SIG-M5 treated with dmso at 0.1 percent for 504 hours (cell line): Measurements from ENCODE around the gene SYMPK.

Source experiments
- DNase-seq: peaks from one replicate; lab custom pipeline; 2025; ENCODE audit not compliant: unreplicated experiment; lab: John Stamatoyannopoulos, UW

Gene SYMPK

DNA sequence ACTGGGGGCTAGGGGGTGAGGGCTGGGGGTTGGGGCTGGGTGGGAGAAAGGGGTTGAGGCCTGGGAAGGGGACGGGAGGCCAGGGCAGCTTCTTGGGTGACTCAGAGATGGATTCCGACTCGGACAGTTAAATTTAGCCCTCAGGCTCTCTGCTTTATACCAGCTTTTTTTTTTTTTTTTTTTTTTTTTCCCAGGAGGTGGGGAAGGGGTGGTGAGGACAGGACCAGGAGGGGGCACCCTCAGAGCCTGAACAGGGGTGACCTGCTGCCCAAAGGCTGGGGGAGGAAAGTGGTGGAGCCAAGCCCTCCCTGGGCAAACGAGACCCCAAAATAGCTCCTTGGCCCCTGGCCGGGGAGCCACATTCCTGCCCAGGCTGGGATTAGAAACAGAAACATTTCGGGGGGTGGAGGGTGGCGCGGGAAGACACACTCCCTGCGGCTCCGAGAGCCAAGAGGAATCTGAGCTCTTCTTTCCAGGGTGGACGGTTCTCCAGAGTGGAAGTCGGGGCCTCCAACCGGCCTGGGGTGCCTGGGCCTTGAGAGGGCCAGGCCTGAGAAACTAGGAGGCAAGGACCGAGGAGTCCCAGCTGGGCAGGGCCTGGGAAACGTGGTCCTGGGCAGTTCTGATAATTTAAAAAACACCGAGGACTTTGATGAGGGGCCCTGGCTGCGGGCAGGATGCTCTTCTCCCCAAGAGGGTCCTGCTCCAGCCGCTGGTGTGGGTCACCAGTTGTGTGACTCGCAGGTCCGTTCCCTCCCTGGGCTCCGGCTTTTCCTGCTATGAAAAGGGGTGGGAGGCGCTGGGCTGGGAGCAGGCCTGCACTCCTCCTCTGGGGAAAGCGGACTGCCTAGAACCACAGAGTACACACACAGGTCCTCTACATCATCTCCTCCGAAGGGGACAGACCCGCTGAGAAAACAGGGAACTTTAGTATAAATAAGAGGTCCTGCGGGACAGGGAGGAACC is 79.8 kb downstream of the SYMPK start:
- DNase-seq, result no peak

GRCh38 chr19:45782162-45782691 is 80.7 kb downstream of the SYMPK start, which contains the start of gene DMPK:
TSS of gene DMPK (minus strand) at chr19:45782490. CDS start at chr19:45782352, 138 bp downstream.
- no peak for DNase-seq

GRCh38 chr19:45781214-45782161 is 81.5 kb downstream of the SYMPK start:
- DNase-seq, result no peak

DNA sequence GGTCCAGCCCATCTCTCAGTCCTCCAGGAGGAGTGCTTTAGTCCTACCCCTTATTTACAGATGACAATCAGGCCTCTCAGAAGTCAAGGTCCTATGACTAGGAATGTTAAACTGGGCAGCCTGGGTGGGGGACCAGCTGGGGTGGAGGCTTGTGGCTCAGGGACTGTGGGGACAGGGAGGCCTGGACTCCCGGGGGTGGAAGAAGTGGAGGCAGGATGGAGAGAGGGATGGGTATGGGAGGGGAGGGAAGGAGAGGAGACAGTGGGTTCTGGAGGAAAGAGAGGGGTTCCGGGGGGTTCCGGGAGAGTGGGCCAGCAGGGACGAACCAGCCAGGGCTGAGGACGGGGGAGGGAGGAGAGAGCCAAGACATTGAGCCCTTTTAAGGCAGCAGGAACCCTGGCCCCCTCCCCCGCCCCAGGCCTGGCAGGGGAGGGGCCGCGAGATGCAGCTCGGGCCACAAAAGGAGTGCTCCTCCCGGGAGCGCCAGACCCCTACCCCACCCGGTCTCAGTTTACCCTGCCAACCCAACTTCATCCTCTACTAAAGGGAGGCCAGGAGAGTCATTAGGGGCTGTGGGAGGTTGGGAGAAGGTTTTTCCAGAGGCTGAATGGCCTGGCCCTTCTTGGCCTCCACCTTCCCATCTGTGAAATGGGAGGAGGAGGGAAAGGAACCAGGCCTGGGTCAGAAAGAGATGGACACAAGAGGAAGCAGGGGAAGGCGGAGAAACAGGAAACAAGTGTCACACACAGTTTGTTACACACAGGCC is 82.3 kb downstream of the SYMPK start:
- no peak for DNase-seq

DNA sequence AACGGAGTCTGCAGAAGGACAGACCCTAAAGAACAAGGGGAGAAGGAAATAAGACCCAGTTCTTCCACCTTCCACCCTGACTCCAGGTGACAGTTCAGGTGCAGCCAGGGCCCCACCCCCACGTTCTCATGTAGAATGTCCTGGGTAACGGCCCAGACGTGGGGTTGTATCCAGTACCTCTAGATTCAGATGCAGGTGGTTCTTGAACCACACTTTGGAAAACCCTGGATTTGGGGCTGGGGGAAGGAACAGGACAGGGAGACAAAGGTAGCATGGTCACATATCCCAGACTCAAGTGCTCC is 82.8 kb downstream of the SYMPK start:
- DNase-seq, result no peak

DNA sequence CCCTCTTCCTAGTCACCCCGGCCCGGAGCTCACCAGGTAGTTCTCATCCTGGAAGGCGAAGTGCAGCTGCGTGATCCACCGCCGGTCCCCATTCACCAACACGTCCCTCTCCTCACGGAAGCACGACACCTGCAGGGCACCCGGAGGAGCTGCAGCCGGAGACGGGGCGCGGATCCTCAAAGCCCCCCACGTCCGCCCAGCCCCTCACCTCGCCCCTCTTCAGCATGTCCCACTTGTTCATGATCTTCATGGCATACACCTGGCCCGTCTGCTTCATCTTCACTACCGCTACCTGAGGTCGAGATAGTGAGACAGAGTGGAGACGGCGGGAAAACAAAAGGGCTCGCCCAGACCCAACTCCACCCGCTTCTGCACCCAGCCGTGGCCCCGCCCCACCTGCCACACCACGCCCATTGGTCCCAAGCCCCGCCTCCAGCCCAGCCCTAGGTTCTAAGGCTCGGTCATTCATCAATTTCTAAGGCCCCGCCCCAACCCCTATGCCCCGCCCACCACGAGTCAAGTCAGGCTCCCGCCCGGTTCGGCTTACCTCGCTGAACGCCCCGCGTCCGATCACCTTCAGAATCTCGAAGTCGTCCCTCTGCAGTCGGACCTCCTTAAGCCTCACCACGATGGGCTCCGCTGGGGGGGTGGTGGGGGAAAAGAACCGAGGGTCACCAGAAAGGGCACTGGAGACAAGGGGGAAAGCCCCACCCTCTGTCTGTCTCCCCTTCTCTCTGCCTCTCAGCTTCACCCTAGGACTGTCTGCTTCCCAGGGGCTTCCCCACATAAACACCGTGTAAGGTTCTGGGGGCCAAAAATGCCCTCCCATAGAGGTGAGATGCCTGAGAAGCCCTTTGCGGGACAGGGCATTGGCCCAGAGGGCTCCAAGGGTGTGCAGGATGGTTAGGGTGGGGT is 83.5 kb downstream of the SYMPK start:
- peak; percentile 67 for DNase-seq

GRCh38 chr19:45778010-45778661 is 84.8 kb downstream of the SYMPK start:
- no peak for DNase-seq

- no peak for DNase-seq
Observed at GRCh38 chr19:45777395-45777961, 85.5 kb downstream of the SYMPK start.

- DNase-seq, result no peak
Observed at GRCh38 chr19:45774765-45775164, 88.2 kb downstream of the SYMPK start.

- no peak for DNase-seq
Observed at GRCh38 chr19:45773384-45773783, 89.6 kb downstream of the SYMPK start.

- DNase-seq, result no peak
Observed at GRCh38 chr19:45772912-45773311, 90.0 kb downstream of the SYMPK start.

- peak; percentile 31 for DNase-seq
Observed at GRCh38 chr19:45772130-45772840, 90.7 kb downstream of the SYMPK start.

- DNase-seq, result no peak
Observed at GRCh38 chr19:45771311-45771933, 91.5 kb downstream of the SYMPK start.

GRCh38 chr19:45770192-45771101 is 92.5 kb downstream of the SYMPK start:
- DNase-seq, result peak; percentile 94

DNA sequence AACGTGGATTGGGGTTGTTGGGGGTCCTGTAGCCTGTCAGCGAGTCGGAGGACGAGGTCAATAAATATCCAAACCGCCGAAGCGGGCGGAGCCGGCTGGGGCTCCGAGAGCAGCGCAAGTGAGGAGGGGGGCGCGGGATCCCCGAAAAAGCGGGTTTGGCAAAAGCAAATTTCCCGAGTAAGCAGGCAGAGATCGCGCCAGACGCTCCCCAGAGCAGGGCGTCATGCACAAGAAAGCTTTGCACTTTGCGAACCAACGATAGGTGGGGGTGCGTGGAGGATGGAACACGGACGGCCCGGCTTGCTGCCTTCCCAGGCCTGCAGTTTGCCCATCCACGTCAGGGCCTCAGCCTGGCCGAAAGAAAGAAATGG is 93.1 kb downstream of the SYMPK start:
- peak; percentile 25 for DNase-seq

GRCh38 chr19:45768984-45769782 is 93.8 kb downstream of the SYMPK start, which contains the start of gene SIX5:
TSS of gene SIX5 (minus strand) at chr19:45769252. CDS start at chr19:45768844, 408 bp downstream.
- peak; percentile 93 for DNase-seq
